Glomerular endothelial cell (primary cell): ENCODE data around the gene PFKFB1. TPM values are rescaled to one million over a fixed set of nuclear protein-coding genes. Genes with fewer than 3 reads are reported as not detected.
"Not testable (repeated sequence)": the region's sequence is repeated elsewhere in the genome, so short reads cannot be mapped to it uniquely, and the experiment has no call there.

Source experiments
- DNase-seq: peaks from one replicate; pipeline ENCODE4 v3.0.0-alpha.2; 2011; ENCODE audit warnings: low read depth, low spot score; ENCODE audit errors: extremely low read depth
- total RNA-seq: library from RNA; depleted of rRNA; stranded (reverse); fragments of >200 nt; gene quantifications from 2 replicates; pipeline ENCODE4 v1.2.3, GENCODE V29; 2015

Gene PFKFB1
- total RNA-seq, 1 donor from 2014 or later = not detected

DNA sequence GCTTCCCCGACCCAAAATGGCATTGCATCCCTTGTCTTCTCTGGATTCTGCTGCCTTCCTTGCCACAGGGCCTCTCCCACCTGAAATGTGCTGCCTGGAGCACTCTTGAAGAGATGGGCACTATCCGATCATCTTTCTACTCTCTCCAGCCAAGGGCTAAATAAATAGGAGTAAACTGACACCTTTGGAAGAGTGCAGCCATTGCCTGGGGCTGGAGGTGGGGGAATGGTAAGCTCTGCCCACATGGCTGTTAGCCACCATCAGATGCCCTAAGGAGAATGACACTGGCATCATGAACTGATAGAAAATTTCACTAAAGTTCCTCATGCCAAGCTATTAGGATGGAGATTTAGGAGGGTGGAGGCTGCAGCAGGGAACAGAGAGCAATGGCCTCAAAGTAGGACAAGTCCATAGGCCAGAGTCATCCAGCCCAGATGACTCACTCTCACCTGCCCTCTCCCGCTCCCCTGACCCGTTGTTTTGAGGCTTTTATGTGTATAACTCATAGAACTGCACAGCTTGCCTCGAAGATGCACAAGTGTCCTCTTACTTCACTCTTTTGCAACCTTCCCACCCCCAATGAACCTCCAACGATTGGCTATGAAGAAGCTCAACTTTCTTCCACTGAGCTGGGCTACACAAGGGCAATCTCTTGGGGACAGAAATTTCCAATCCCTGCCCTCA is 822 bp upstream of the PFKFB1 start:
- DNase-seq = no peak

- no peak for DNase-seq
These were observed 921 bp downstream of the PFKFB1 start for GRCh38 chrX:54992911-54993622.

GRCh38 chrX:54991706-54992105 is 2.3 kb downstream of the PFKFB1 start:
- DNase-seq = no peak

GRCh38 chrX:54983306-54983705 is 10.7 kb downstream of the PFKFB1 start:
- DNase-seq = not testable (repeated sequence)

DNA sequence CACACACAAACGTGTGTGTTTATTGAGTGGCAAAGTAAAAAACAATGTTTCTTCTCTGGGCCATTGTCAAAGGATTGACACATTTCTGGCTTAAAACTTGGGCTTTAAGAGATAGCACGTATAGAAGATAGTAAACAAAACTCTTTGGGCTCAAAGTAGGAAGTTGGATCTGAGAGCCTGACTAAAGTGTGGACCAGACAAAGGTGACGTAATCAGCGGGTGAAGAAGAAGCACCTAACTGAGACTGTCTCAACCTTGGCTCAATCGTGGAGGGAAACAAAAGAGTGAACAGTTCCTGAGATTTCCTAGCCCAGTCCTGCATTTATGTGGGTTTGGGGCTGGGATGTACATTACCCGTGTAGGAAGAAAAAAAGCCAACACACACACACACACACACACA is 13.7 kb downstream of the PFKFB1 start:
- no peak for DNase-seq

GRCh38 chrX:54979432-54979831 is 14.6 kb downstream of the PFKFB1 start:
- DNase-seq = no peak

DNA sequence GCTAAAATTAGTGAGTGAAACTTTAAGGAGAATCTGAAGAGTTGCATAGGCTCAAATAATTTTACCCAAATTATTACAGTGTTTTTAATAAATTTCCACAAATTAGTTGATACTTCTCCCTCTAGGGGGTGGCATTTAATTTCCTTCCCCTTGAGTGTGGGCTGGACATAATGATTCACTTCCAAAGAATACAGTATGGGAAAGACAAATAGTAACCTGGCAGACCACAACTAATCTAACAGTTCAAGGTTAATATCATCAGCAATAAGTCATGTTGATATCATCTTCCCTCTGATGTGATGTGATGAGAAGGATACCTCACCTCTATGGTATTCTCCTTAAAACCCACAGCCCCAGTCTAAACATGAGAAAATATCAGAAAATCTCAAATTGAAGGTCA is 15.5 kb downstream of the PFKFB1 start:
- no peak for DNase-seq

DNA sequence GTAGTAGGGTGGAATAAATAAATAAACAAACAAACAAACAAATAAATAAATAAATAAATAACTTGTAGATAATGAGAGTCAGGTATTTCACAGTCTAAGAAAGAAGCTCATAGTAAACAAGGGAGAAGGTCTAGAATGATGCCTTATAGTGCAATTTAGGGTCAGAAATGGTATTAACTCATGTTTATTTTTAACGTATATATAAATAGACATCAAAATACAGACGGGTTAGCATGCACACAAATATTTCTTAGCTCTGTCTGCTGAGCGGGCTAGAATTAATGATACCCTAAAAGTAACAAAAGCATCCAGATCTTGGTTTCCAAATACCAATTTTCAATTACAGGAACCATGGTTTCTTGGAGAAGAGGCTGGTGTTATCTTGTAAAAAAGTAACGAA is 16.6 kb downstream of the PFKFB1 start:
- no peak for DNase-seq

GRCh38 chrX:54964766-54965497 is 29.1 kb downstream of the PFKFB1 start:
- no peak for DNase-seq

- no peak for DNase-seq
These were observed 32.2 kb downstream of the PFKFB1 start for GRCh38 chrX:54961750-54962149.

DNA sequence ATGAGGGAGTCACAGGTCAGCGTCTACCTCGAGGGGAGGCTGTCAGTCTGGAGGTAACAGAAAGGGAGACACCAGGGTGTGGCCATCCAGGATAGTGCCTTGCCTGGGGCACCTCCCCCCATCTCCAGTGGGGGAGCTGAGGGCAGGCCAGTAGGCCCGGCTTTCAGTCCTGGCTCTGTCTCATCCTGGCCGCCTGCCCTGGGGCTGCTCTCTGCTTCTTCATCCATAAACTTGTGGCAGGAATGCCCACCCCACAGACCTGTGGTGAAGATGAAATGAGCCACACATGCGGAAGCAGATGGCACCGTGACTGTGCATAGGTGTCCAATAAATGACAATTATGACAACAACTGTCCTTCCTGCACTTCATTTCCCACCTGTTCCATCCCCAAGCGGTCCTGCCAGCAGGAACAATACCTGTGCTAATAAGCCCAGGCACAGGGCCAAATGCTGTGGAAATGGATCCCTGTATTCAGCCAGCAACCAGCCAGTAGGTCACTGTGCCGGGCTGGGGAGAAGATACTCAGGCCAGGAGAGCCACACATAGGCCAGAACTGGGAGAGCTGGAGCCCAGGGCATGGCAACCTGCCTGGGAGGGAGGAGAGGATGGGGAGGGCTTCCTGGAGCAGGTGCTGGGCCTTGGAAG is 43.1 kb downstream of the PFKFB1 start:
- no peak for DNase-seq

DNA sequence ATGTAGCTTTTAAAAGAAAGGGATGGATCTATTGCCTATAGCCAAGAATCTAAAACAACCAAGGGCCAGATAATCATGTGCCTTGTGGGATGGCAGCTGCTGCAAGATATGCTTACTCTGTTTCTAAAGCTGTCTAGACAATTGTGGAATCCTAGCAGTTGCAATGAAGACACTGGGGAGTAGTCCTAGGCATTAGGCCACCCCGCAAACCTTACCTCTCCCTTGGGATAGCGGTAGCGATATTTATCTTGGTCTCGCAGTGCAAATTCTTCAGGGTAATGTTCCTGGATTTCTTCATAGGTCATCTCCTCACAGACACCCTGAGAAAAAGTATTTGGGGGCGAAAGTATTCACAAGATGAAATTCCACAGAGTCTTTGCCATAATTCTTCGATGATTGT is 48.8 kb downstream of the PFKFB1 start:
- no peak for DNase-seq

DNA sequence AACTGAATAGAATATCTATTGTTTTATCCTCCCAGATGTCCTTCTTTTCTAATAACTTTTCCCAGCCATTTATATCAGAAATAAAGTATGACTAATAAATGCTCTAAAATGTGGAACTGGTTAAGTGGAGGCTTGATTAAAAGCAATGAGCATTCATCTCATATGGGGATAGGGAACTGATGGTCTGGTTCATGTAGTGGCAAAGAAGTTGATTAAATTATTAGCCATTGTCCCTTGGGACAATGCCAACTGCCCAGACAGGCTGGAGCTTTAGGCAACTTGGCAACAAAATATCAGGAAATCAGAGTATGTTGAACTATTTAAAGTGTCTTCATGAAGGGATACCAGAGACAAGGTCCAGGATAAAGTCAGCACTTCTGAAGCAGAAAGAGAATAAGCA is 49.2 kb downstream of the PFKFB1 start:
- DNase-seq = no peak

GRCh38 chrX:54937416-54937815 is 56.6 kb downstream of the PFKFB1 start:
- DNase-seq = no peak

GRCh38 chrX:54935306-54935705 is 58.7 kb downstream of the PFKFB1 start:
- DNase-seq = no peak

DNA sequence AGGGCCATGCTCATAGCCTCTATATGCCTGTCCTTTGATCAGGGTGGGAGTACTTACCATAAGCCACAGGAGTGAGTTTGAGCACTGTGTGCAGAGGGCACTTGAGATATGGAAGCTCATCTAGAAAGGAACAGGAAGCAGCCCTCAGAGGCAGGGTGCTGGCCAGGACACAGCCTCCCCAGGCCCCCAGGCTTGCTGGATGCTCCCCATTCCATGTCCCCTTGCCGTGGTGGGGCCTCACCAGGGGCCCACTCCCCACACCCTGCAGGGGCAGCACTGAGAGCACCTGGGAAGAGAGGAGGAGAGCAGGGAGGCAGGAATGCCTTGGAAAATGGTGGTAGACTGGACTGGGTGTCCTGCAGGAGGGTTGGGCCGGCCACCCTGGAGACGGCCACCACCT is 59.1 kb downstream of the PFKFB1 start:
- no peak for DNase-seq

DNA sequence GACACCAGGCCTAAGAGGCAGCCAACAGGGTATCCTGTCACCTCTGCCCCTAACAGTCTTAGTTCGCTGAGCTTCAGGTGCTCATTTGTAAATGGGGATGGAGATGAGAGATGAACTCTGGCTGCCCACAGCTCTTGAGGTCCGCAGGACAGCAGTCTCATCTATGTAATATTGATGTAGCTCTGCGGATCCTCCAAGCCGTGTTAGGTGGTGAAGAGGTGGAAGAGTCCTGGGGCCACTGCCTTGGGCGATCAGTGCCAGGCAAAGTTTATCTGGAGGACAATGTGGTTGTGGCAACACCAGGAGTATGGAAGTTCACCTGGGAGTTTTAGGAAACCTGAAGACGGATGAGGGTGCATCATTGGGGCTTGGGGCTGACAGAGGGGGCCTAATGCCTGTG is 59.9 kb downstream of the PFKFB1 start:
- DNase-seq = no peak

- no peak for DNase-seq
These were observed 60.7 kb downstream of the PFKFB1 start for GRCh38 chrX:54933150-54933826.

GRCh38 chrX:54931107-54931506 is 62.9 kb downstream of the PFKFB1 start:
- no peak for DNase-seq

DNA sequence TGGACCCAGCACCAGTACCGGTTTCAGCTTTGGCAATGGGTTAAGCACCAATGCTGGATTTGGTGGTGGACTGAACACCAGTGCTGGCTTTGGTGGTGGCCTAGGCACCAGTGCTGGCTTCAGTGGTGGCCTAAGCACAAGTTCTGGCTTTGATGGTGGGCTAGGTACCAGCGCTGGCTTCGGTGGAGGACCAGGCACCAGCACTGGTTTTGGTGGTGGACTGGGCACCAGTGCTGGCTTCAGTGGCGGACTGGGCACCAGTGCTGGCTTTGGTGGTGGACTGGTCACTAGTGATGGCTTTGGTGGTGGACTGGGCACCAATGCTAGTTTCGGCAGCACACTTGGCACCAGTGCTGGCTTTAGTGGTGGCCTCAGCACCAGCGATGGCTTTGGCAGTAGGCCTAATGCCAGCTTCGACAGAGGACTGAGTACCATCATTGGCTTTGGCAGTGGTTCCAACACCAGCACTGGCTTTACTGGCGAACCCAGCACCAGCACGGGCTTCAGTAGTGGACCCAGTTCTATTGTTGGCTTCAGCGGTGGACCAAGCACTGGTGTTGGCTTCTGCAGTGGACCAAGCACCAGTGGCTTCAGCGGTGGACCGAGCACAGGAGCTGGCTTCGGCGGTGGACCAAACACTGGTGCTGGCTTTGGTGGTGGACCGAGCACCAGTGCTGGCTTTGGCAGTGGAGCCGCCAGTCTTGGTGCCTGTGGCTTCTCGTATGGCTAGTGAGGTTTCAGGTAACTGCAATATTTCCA is 63.5 kb downstream of the PFKFB1 start:
- DNase-seq = no peak
